GM18511 (cell line): ENCODE measurements around the gene ATP6V0E2.
"Not testable (repeated sequence)": the region's sequence is repeated elsewhere in the genome, so short reads cannot be mapped to it uniquely, and the experiment has no call there.

Source experiments
- ATAC-seq: cut with Tn5 transposase; IDR thresholded peaks from one replicate; pipeline ENCODE4 v1.9.1; 2021; ENCODE audit warnings: mild to moderate bottlenecking, moderate library complexity; ENCODE audit not compliant: unreplicated experiment

Gene ATP6V0E2

GRCh38 chr7:149875396-149875795 is 1.6 kb downstream of the ATP6V0E2 start:
- no peak for ATAC-seq

DNA sequence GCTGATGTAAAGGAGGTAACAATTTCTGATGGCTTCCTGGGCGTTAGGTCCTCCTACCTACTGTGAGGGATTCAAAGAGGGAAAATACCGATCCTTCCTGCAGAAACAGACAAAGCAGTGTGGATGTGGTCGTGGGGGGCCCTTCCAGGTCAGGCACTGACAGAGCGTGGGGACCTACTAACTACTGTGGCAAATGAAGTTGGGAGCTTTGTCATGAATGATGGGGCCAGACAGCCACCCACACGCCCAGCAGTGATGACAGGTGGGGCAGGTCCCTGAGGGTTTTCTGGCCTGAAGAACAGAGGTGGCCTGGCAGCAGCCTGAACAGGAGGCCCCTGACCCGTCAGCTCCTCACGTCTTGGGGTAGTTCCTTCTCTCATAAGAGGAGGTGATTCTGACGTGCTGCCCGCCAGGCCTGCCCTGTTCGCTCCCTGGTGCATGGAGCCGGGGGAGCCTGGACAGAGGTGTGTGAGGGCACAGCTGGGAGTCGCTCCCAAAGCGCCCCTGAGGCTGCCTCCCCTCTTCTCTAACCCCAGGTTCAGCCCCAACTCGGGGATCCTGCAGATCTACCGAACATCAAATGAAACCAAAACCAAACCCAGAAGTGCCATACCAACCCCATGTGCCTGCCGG is 4.2 kb downstream of the ATP6V0E2 start:
- no peak for ATAC-seq

DNA sequence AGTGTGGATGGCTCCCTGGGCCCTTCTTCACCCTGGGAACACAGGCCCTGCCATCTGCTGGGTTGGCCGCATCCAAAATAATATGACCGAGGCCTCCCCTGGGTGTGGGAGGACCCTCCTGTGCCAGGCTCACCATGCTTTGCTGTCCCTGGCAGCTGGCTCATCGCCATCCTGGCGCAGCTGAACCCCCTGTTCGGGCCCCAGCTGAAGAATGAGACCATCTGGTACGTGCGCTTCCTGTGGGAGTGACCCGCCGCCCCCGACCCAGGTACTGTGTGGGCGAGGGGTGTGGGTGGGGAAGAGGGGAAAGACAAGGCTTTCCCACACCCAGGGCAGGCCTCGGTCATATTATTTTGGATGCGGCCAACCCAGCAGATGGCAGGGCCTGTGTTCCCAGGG is 4.8 kb downstream of the ATP6V0E2 start:
- no peak for ATAC-seq

GRCh38 chr7:149879271-149879743 is 5.5 kb downstream of the ATP6V0E2 start:
- no peak for ATAC-seq

- ATAC-seq: no peak
These were observed 6.2 kb downstream of the ATP6V0E2 start for GRCh38 chr7:149879766-149880637.

DNA sequence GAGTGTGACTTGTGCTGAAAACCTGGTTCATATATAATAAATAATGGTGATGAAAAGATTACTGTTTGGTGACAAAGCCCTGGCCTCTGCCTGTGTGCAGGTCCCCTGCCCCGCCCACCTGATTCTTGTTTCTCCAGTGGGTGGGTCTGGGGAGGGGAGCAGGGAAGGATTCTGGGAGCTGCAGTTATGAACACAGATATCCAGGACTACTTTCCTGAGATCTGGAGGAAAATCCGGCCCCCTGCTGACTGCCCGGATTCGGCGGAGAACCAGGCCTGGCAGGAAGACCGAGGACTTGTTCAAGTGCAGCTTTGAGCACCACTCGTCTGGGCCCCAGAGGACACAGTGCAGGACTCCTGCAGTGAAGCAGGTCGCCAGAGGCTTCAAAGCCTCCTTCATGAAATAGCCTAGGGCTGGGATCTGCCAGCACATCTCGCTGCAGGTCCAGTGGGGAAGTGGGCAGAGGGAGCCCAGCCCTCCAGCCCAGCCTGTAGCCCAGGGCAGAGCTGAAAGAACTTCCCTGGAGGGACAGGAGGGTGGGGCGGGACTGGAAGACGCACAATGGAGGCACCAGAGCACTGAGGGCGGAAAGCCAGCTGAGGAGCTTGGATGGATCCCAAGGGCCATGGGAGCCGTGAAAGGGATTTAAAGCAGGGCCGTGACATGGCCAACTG is 7.0 kb downstream of the ATP6V0E2 start:
- ATAC-seq: no peak

GRCh38 chr7:149881328-149882247 is 7.8 kb downstream of the ATP6V0E2 start:
- no peak for ATAC-seq

DNA sequence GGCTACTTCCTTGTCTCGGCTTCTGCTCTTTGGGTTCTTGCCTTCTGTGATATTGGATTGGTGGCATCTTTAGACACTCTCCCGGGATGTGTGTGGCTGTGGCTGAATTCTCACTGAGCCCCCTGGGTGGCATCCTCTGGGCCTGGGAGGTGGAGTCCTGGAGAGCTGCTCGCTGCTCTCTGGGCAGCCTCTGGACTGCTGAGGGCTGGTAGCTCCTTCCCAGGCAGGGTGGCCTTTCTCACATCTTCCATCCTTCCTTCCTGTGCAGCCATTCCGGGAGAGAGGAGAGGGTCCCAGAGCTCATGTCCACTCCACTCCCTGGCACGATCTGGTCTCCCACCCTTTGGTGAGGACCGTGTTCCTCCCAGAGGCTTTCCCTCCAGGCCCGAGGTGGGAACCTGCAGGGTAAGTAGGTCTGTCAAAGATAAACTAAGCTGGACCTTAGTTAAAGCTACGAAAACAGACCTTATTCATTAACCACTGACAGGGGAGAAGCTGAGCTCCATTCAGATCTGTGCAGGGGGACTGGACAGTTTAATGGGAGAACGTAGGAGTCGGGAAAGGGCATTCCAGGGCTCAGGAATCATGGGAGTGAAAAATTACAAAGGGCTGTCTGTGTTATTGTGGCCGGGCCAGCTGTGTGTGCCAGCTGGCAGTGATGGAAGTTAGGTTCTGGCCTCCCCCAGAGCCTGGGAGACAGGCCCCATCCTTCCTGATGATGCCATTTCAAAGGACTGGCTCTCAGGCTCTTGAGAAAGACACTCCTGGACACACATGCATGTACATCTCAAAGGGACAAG is 8.7 kb downstream of the ATP6V0E2 start:
- ATAC-seq: no peak

GRCh38 chr7:149883048-149883438 is 9.3 kb downstream of the ATP6V0E2 start:
- no peak for ATAC-seq

DNA sequence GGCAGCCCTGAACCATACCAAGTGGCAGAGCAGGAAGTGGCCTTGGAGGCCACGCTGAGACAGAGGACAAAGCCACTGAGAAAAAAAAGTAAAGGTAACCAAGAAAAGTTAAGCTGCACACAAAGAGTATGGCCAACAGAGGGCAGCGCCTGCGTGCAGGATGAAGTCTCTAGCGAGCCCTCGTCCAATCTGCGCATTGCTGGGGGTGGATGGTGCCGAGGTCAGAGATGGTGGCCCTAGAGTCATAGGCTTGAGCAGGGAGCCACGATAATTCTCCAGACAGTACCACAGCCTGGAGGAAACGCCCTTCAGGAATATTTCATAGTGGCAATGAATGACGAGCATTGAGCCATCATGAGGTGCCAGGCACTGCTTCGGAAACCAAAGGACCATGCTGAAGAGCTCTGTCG is 9.7 kb downstream of the ATP6V0E2 start:
- ATAC-seq: peak; percentile 71

GRCh38 chr7:149884016-149884415 is 10.2 kb downstream of the ATP6V0E2 start:
- ATAC-seq: no peak

DNA sequence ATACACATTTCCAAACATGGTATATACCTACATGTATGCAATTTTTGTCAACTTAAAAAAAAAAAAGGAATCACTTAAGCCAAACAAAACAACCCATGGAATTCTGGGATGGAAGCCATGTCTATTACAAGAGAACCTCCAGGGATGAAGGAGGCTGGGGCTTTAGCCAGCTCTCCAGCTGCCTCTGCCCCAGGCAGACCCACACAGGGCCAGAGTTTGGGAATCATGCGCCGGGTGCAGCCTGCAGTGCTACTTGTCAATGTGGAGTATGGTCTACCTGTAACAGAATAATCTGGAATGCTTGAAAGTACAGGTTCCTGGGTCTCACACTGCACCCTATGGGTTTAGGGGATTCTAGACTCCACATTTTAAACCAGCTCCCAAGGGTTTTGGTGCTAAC is 10.8 kb downstream of the ATP6V0E2 start:
- no peak for ATAC-seq

DNA sequence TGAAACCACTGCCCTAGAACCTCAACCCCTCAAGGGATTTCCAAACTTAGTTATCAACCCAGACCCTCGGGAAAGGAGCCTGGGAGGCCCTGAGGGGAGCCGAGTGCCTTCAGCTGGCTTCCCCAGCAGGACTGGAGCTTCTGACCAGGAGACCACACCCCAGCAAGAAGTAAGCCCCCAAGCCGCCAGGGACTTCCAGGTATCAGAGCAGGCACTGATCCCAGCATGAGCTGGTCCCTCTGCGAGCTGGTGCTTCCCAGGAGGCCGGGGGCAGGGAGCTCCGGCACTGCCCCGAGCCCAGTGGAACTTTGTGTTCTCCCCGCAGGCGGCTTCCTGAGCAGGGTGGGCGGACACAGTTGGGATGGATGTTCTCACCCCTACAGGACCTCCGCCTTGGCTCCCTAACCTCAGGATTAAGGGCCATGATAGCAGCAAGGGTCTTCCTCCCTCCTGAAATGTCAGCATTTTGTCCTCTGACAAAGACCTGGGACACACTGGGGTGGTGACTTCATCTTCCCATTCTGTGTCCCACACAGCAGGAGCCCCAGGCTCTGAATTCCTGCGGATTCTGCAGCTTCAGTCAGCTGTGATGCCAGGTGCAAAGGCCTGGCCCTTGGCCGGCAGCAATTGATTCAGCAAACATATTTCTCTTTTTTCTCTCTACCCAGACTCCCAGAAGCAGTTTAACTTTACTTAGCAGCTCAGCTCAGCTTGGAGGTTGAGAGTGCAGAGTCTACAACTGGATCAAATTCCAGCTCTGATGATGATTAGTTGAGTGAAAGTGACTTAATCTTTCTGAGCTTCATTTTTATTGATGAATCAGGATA is 11.6 kb downstream of the ATP6V0E2 start:
- ATAC-seq: no peak

- no peak for ATAC-seq
These were observed 12.2 kb downstream of the ATP6V0E2 start for GRCh38 chr7:149886018-149886415.

GRCh38 chr7:149887311-149887710 is 13.5 kb downstream of the ATP6V0E2 start:
- ATAC-seq: no peak

DNA sequence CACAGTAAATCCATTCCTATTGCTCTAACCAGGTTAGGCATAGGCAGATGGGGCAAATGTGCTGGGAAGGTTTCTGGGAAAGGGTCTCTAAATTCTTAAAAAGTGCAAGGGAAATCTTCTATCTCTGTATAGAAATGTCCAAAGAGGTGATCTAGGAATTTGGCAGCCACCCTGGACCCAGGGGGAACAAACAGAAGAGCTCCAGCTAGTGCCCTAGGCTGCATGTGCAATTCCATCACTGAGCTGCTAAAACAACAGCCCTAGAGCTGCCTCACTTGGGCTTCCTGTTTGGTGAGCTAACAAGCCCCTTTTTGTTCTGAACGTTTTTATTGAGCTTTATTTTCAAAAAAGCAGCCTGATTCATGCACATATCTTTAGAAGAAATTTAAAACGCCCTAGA is 16.9 kb downstream of the ATP6V0E2 start:
- not testable (repeated sequence) for ATAC-seq

GRCh38 chr7:149894957-149895356 is 21.2 kb downstream of the ATP6V0E2 start:
- not testable (repeated sequence) for ATAC-seq

GRCh38 chr7:149907776-149908376 is 34.1 kb downstream of the ATP6V0E2 start:
- ATAC-seq: not testable (repeated sequence)
